HepG2 (cell line): ENCODE results near the gene CLEC4D. TPM values are rescaled to one million over a fixed set of nuclear protein-coding genes. Genes with fewer than 3 reads are reported as not detected.

Experiments
- FOXM1 ChIP-seq: sonication (generic); formaldehyde crosslinking; IDR thresholded peaks from 2 replicates; pipeline ENCODE4 v1.5.0; 2020; ENCODE audit warnings: missing genetic modification reagents
- MTA3 ChIP-seq: sonication (generic); formaldehyde crosslinking; IDR thresholded peaks from 2 replicates; pipeline ENCODE4 v1.4.0; 2020; ENCODE audit warnings: missing genetic modification reagents
- REXO4 ChIP-seq: sonication (generic); formaldehyde crosslinking; IDR thresholded peaks from 2 replicates; pipeline ENCODE4 v1.8.0; 2022; ENCODE audit warnings: missing genetic modification reagents, mild to moderate bottlenecking, borderline replicate concordance
- SP5 ChIP-seq: IDR thresholded peaks from 2 replicates; pipeline ENCODE4 v1.6.1; 2016; ENCODE audit warnings: low read depth, borderline replicate concordance
- ZBTB21 ChIP-seq: sonication (generic); formaldehyde crosslinking; IDR thresholded peaks from 2 replicates; pipeline ENCODE4 v1.4.0; 2020; ENCODE audit warnings: missing genetic modification reagents
- ZNF761 ChIP-seq: sonication (generic); formaldehyde crosslinking; conservative IDR thresholded peaks from 2 replicates; pipeline ENCODE4 v1.4.0; 2020; ENCODE audit warnings: mild to moderate bottlenecking, missing genetic modification reagents
- polyA plus RNA-seq, 8 experiments: library from polyadenylated mRNA; depleted of rRNA in 3 of 8; stranded (reverse) in 7 of 8; unstranded in 1 of 8; fragments of >200 nt; fragmentation: Illumina TruSeq in 4 of 8; extraction: Trizol in 4 of 8; gene quantifications; 2 replicates each; pipeline versions ENCODE4 v1.2.1 to v1.2.3, GENCODE V29; 2011 to 2016; ENCODE audit warnings: low read depth in 4 of 8, missing spikeins in 1 of 8, mixed read lengths in 1 of 8; ENCODE audit not compliant: insufficient read depth in 1 of 8
- total RNA-seq, 5 experiments: library from RNA; depleted of rRNA; stranded (reverse); fragments of >200 nt; fragmentation: Illumina TruSeq; extraction: Trizol; gene quantifications; 2 replicates each; pipeline ENCODE4 v1.2.3, GENCODE V29; 2016; ENCODE audit warnings: low read depth in 1 of 5
- TF ChIP-seq, protein P1 (sequence below): sonication (generic); formaldehyde crosslinking; IDR thresholded peaks from 2 replicates; pipeline ENCODE4 v1.4.0; 2020; ENCODE audit warnings: missing genetic modification reagents, mild to moderate bottlenecking, borderline replicate concordance
- TF ChIP-seq, protein P2 (sequence below): sonication (generic); formaldehyde crosslinking; IDR thresholded peaks from 2 replicates; pipeline ENCODE4 v1.4.0; 2020; ENCODE audit warnings: missing genetic modification reagents

Gene CLEC4D
- total and polyA plus RNA-seq, 2 of the 13 experiments (the other 11 are each of a cell fraction or from before 2014, with no cell fraction given) = not detected

DNA sequence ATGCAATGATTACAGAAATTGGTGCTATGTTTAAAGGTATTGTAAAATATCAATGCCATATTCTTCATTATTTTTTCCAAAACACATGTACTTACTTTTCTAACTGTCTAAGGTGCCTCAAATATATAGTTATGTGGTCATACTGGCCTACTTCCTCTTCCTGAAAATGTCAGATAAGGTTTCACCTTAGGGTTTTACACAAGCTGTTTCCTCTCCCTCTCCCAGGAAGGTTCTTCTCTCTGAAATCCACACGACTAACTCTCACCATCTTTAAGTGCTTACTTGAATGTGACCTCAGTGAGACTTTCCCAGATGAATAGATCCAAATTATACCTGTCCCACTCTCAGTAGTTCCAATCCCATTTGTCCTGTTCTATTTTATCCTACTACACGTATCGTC, 11.6 kb upstream of the CLEC4D start (continued):
- TF ChIP-seq, protein P1, sequence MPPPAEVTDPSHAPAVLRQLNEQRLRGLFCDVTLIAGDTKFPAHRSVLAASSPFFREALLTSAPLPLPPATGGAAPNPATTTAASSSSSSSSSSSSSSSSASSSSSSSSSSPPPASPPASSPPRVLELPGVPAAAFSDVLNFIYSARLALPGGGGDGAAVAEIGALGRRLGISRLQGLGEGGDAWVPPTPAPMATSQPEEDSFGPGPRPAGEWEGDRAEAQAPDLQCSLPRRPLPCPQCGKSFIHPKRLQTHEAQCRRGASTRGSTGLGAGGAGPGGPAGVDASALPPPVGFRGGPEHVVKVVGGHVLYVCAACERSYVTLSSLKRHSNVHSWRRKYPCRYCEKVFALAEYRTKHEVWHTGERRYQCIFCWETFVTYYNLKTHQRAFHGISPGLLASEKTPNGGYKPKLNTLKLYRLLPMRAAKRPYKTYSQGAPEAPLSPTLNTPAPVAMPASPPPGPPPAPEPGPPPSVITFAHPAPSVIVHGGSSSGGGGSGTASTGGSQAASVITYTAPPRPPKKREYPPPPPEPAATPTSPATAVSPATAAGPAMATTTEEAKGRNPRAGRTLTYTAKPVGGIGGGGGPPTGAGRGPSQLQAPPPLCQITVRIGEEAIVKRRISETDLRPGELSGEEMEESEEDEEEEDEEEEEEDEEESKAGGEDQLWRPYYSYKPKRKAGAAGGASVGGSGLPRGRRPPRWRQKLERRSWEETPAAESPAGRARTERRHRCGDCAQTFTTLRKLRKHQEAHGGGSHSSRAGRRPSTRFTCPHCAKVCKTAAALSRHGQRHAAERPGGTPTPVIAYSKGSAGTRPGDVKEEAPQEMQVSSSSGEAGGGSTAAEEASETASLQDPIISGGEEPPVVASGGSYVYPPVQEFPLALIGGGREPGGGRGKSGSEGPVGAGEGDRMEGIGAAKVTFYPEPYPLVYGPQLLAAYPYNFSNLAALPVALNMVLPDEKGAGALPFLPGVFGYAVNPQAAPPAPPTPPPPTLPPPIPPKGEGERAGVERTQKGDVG (CRISPR knock-in tag) = no peak
- TF ChIP-seq FOXM1 (CRISPR knock-in tag) (no peak), REXO4 (no peak), ZNF761 (CRISPR knock-in tag) (no peak), MTA3 (CRISPR knock-in tag) (no peak), ZBTB21 (CRISPR knock-in tag) (no peak), SP5 (no peak)
- TF ChIP-seq, protein P2, sequence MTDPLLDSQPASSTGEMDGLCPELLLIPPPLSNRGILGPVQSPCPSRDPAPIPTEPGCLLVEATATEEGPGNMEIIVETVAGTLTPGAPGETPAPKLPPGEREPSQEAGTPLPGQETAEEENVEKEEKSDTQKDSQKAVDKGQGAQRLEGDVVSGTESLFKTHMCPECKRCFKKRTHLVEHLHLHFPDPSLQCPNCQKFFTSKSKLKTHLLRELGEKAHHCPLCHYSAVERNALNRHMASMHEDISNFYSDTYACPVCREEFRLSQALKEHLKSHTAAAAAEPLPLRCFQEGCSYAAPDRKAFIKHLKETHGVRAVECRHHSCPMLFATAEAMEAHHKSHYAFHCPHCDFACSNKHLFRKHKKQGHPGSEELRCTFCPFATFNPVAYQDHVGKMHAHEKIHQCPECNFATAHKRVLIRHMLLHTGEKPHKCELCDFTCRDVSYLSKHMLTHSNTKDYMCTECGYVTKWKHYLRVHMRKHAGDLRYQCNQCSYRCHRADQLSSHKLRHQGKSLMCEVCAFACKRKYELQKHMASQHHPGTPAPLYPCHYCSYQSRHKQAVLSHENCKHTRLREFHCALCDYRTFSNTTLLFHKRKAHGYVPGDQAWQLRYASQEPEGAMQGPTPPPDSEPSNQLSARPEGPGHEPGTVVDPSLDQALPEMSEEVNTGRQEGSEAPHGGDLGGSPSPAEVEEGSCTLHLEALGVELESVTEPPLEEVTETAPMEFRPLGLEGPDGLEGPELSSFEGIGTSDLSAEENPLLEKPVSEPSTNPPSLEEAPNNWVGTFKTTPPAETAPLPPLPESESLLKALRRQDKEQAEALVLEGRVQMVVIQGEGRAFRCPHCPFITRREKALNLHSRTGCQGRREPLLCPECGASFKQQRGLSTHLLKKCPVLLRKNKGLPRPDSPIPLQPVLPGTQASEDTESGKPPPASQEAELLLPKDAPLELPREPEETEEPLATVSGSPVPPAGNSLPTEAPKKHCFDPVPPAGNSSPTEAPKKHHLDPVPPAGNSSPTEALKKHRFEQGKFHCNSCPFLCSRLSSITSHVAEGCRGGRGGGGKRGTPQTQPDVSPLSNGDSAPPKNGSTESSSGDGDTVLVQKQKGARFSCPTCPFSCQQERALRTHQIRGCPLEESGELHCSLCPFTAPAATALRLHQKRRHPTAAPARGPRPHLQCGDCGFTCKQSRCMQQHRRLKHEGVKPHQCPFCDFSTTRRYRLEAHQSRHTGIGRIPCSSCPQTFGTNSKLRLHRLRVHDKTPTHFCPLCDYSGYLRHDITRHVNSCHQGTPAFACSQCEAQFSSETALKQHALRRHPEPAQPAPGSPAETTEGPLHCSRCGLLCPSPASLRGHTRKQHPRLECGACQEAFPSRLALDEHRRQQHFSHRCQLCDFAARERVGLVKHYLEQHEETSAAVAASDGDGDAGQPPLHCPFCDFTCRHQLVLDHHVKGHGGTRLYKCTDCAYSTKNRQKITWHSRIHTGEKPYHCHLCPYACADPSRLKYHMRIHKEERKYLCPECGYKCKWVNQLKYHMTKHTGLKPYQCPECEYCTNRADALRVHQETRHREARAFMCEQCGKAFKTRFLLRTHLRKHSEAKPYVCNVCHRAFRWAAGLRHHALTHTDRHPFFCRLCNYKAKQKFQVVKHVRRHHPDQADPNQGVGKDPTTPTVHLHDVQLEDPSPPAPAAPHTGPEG = no peak
